ENCODE data around the gene SLC25A33. TPM values are rescaled to one million over a fixed set of nuclear protein-coding genes. Genes with fewer than 3 reads are reported as not detected.

The SLC25A33 gene
- total RNA-seq, 6 donors from 2014 or later, result 2.1 to 13.2 (median 4.6) TPM

- 71 to 92% methylated on average over 3 to 8 of the region's 8 CpGs for WGBS, 2 donors
These were observed 10.1 kb upstream of the SLC25A33 start for GRCh38 chr1:9529190-9529589.

GRCh38 chr1:9530320-9530719 lies 8.9 kb upstream of the SLC25A33 start:
- Histone ChIP-seq H3K27ac (no peak overlapping the region), H3K36me3 (no peaks in the 10 kb centered on the region), H3K27me3 (no peaks in the 10 kb centered on the region), H3K4me3 (no peak overlapping the region), H3K4me1 (no peaks in the 10 kb centered on the region), H3K9me3 (no peaks in the 10 kb centered on the region)
- DNase-seq (no peak), ATAC-seq (ENCODE audit: low FRiP score in 2 of 2) (no peak)
- TF ChIP-seq CTCF (IDR thresholded peaks at IDR 0.05) (no peak), POLR2AphosphoS5 (IDR thresholded peaks at IDR 0.05) (no peak), POLR2A (IDR thresholded peaks at IDR 0.05) (no peak), EP300 (IDR thresholded peaks at IDR 0.05) (no peak)
- WGBS, 2 donors, result 95 to 99% methylated on average over 4 of the region's 4 CpGs

More at GRCh38 chr1:9529190-9529589, 10.1 kb upstream of the SLC25A33 start:
- Histone ChIP-seq H3K9me3 (no peaks in the 10 kb centered on the region), H3K27me3 (no peaks in the 10 kb centered on the region), H3K27ac (no peak overlapping the region), H3K4me3 (no peak overlapping the region), H3K36me3 (no peaks in the 10 kb centered on the region), H3K4me1 (no peaks in the 10 kb centered on the region)
- peak in 1 of 2 donors; percentile 38 for ATAC-seq (ENCODE audit: low FRiP score in 2 of 2)
- no peak for DNase-seq
- TF ChIP-seq CTCF (IDR thresholded peaks at IDR 0.05) (no peak), POLR2A (IDR thresholded peaks at IDR 0.05) (no peak), EP300 (IDR thresholded peaks at IDR 0.05) (no peak), POLR2AphosphoS5 (IDR thresholded peaks at IDR 0.05) (no peak)

- Histone ChIP-seq H3K9me3 (no peaks in the 10 kb centered on the region), H3K36me3 (no peaks in the 10 kb centered on the region), H3K4me1 (peaks cover 0 to 9% (median 8%) of the 10 kb centered on the region in 4 donors), H3K4me3 (no peak overlapping the region), H3K27ac (no peak overlapping the region), H3K27me3 (no peaks in the 10 kb centered on the region)
- no peak for ATAC-seq (ENCODE audit: low FRiP score in 2 of 2)
- DNase-seq, result no peak
- TF ChIP-seq POLR2A (IDR thresholded peaks at IDR 0.05) (no peak), POLR2AphosphoS5 (IDR thresholded peaks at IDR 0.05) (no peak), EP300 (IDR thresholded peaks at IDR 0.05) (no peak), CTCF (IDR thresholded peaks at IDR 0.05) (no peak)
- 78 to 86% methylated on average over 10 of the region's 10 CpGs for WGBS, 2 donors
These were observed 4.3 kb upstream of the SLC25A33 start for GRCh38 chr1:9534953-9535352.

- Histone ChIP-seq H3K27me3 (no peaks in the 10 kb centered on the region), H3K27ac (no peak overlapping the region), H3K4me3 (no peak overlapping the region), H3K9me3 (no peaks in the 10 kb centered on the region), H3K36me3 (no peaks in the 10 kb centered on the region), H3K4me1 (peaks cover 0 to 18% (median 14%) of the 10 kb centered on the region in 4 donors)
- DNase-seq (no peak), ATAC-seq (ENCODE audit: low FRiP score in 2 of 2) (no peak)
- 90 to 100% methylated on average over 1 of the region's 1 CpG for WGBS, 2 donors
- TF ChIP-seq POLR2A (IDR thresholded peaks at IDR 0.05), result no peak
- no peak for TF ChIP-seq EP300 (IDR thresholded peaks at IDR 0.05)
- no peak for TF ChIP-seq POLR2AphosphoS5 (IDR thresholded peaks at IDR 0.05)
- TF ChIP-seq CTCF (IDR thresholded peaks at IDR 0.05), result no peak
These were observed 3.0 kb upstream of the SLC25A33 start for GRCh38 chr1:9536301-9536700.
